ENCODE results near the gene ATG9B.
A peak's percentile ranks its signal among the peaks of the same experiment; 100 is the strongest.
"Not testable (repeated sequence)": the region's sequence is repeated elsewhere in the genome, so short reads cannot be mapped to it uniquely, and the experiment has no call there.

Gene ATG9B

GRCh38 chr7:151039850-151040548 lies 15.7 kb upstream of the ATG9B start:
- DNase-seq (ENCODE audit: extremely low read depth in 1 of 2, low read depth in 1 of 2), result no peak

GRCh38 chr7:151038951-151039849 lies 14.9 kb upstream of the ATG9B start:
- peak; percentile 13 to 27 for DNase-seq (ENCODE audit: extremely low read depth in 1 of 2, low read depth in 1 of 2)

GRCh38 chr7:151035902-151036301 lies 11.6 kb upstream of the ATG9B start:
- no peak for DNase-seq (ENCODE audit: extremely low read depth in 1 of 2, low read depth in 1 of 2)

- DNase-seq (ENCODE audit: extremely low read depth in 1 of 2, low read depth in 1 of 2), result no peak
Measured at GRCh38 chr7:151035026-151035717, 10.9 kb upstream of the ATG9B start.

- DNase-seq (ENCODE audit: extremely low read depth in 1 of 2, low read depth in 1 of 2), result no peak
Measured at GRCh38 chr7:151034312-151035025, 10.2 kb upstream of the ATG9B start.

GRCh38 chr7:151033864-151034249 lies 9.6 kb upstream of the ATG9B start:
- no peak for DNase-seq (ENCODE audit: extremely low read depth in 1 of 2, low read depth in 1 of 2)

- no peak for DNase-seq (ENCODE audit: extremely low read depth in 1 of 2, low read depth in 1 of 2)
Measured at GRCh38 chr7:151032936-151033863, 8.9 kb upstream of the ATG9B start.

- no peak for DNase-seq (ENCODE audit: extremely low read depth in 1 of 2, low read depth in 1 of 2)
Measured at GRCh38 chr7:151031011-151031410, 6.7 kb upstream of the ATG9B start.

GRCh38 chr7:151028948-151029501 lies 4.7 kb upstream of the ATG9B start:
- no peak for DNase-seq (ENCODE audit: extremely low read depth in 1 of 2, low read depth in 1 of 2)

GRCh38 chr7:151028131-151028947 lies 4.0 kb upstream of the ATG9B start, which contains the start of gene ABCB8:
TSS of gene ABCB8 (plus strand) at chr7:151028450. CDS start at chr7:151028516, 66 bp downstream.
- peak; percentile 91 to 96 for DNase-seq (ENCODE audit: extremely low read depth in 1 of 2, low read depth in 1 of 2)

- DNase-seq (ENCODE audit: extremely low read depth in 1 of 2, low read depth in 1 of 2), result not testable (repeated sequence)
Measured at GRCh38 chr7:151027728-151028130, 3.4 kb upstream of the ATG9B start.

- not testable (repeated sequence) for DNase-seq (ENCODE audit: extremely low read depth in 1 of 2, low read depth in 1 of 2)
Measured at GRCh38 chr7:151026771-151027727, 2.8 kb upstream of the ATG9B start.

GRCh38 chr7:151025924-151026671 lies 1.8 kb upstream of the ATG9B start:
- DNase-seq (ENCODE audit: extremely low read depth in 1 of 2, low read depth in 1 of 2), result no peak

- DNase-seq (ENCODE audit: extremely low read depth in 1 of 2, low read depth in 1 of 2), result no peak
Measured at GRCh38 chr7:151023232-151023631, 1.1 kb downstream of the ATG9B start.

GRCh38 chr7:151020231-151020630 lies 4.1 kb downstream of the ATG9B start:
- no peak for DNase-seq (ENCODE audit: extremely low read depth in 1 of 2, low read depth in 1 of 2)

- no peak for DNase-seq (ENCODE audit: extremely low read depth in 1 of 2, low read depth in 1 of 2)
Measured at GRCh38 chr7:151019130-151019447, 5.2 kb downstream of the ATG9B start.
